Peyer's patch (tissue), 4 donors: ENCODE measurements around the gene WT1. TPM values are rescaled to one million over a fixed set of nuclear protein-coding genes. Genes with fewer than 3 reads are reported as not detected.
A peak's percentile ranks its signal among the peaks of the same experiment; 100 is the strongest.

ENCODE experiments used
- DNase-seq, 3 donors: peaks; one replicate each; pipeline ENCODE4 v3.0.0-alpha.2; 2017 to 2019
- H3K27ac ChIP-seq, 4 donors: fragments of 200-600 bp; sonication (generic); one replicate each; pipeline ENCODE4 v1.5.1; 2016 to 2019
- H3K27me3 ChIP-seq, 2 donors: fragments of 200-600 bp; sonication (generic); one replicate each; pipeline ENCODE4 v1.5.1; 2019
- H3K36me3 ChIP-seq, 3 donors: fragments of 200-600 bp; sonication (generic); one replicate each; pipeline ENCODE4 v1.5.1; 2016 to 2019
- H3K4me1 ChIP-seq, 4 donors: fragments of 200-600 bp; sonication (generic); one replicate each; pipeline ENCODE4 v1.5.1; 2016 to 2019
- H3K4me3 ChIP-seq, 4 donors: fragments of 200-600 bp; sonication (generic); 1 replicate in 3 of 4; 2 replicates in 1 of 4; pipeline ENCODE4 v1.5.1; 2016 to 2019; ENCODE audit warnings: mild to moderate bottlenecking in 1 of 4
- H3K9me3 ChIP-seq, 4 donors: fragments of 200-600 bp; sonication (generic); one replicate each; pipeline ENCODE4 v1.5.1; 2016 to 2019; ENCODE audit warnings: mild to moderate bottlenecking in 1 of 4
- POLR2A ChIP-seq, 2 donors: fragments of 450-650 bp; IDR thresholded peaks; one replicate each; pipeline ENCODE4 v1.5.1; 2017; ENCODE audit warnings: antibody characterized with exemption in 2 of 2, mild to moderate bottlenecking in 2 of 2, moderate library complexity in 2 of 2
- total RNA-seq, 4 donors: library from RNA; depleted of rRNA; stranded (reverse); fragments of >200 nt; gene quantifications; one replicate each; pipeline ENCODE4 v1.1.0, GENCODE V29; 2016
- TF ChIP-seq, protein P1 (sequence below), 6 experiments: fragments of 450-650 bp in 4 of 6; fragments of 200-600 bp in 2 of 6; sonication (generic) in 1 of 6; IDR thresholded peaks; one replicate each; pipeline ENCODE4 v1.5.1; 2017 to 2019; ENCODE audit warnings: antibody characterized with exemption in 6 of 6, mild to moderate bottlenecking in 3 of 6, moderate library complexity in 1 of 6

Gene WT1
- total RNA-seq, 4 donors from 2014 or later, result not detected

DNA sequence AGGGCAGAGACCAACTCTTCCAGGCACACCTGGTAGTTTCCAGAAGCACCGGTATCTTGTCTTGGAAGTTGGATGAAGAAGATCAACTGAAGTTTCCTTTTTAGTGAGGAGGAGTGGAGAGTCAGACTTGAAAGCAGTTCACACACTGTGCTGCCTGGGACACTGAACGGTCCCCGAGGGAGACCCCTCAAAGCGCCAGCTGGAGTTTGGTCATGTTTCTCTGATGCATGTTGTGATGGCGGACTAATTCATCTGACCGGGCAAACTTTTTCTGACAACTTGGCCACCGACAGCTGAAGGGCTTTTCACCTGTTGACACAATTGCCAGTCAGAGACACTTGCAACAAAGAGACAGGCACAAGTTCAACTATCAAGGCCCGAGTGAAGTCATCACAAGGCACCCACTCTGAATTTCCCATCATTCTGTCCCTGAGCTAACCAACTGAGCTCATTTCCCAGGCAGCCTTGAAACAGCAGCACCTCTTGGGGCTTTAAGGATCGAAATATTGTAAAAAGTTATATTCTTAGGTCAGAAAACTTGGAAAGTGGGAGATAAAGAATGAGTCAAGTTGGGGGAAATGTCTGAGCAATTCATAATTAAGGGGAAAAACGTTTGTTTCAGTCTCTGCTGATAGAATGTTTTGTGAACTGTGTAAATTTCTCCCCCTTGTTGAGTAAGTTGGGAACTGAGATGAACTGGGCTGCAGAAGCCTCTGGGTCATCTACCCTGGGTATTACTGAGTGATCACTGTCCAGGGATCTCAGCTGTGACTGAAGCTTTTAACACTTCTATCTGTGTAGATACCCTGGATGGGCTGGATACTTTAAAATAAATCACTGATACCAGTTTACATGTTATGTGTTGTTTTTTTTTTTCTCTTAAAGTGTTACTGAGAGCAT lies 46.2 kb downstream of the WT1 start:
- Histone ChIP-seq H3K36me3 (no peaks in the 10 kb centered on the region), H3K27ac (no peak overlapping the region), H3K9me3 (no peaks in the 10 kb centered on the region), H3K4me3 (no peak overlapping the region), H3K27me3 (no peaks in the 10 kb centered on the region), H3K4me1 (no peaks in the 10 kb centered on the region)
- no peak for DNase-seq
- TF ChIP-seq, protein P1, sequence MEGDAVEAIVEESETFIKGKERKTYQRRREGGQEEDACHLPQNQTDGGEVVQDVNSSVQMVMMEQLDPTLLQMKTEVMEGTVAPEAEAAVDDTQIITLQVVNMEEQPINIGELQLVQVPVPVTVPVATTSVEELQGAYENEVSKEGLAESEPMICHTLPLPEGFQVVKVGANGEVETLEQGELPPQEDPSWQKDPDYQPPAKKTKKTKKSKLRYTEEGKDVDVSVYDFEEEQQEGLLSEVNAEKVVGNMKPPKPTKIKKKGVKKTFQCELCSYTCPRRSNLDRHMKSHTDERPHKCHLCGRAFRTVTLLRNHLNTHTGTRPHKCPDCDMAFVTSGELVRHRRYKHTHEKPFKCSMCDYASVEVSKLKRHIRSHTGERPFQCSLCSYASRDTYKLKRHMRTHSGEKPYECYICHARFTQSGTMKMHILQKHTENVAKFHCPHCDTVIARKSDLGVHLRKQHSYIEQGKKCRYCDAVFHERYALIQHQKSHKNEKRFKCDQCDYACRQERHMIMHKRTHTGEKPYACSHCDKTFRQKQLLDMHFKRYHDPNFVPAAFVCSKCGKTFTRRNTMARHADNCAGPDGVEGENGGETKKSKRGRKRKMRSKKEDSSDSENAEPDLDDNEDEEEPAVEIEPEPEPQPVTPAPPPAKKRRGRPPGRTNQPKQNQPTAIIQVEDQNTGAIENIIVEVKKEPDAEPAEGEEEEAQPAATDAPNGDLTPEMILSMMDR (IDR thresholded peaks at IDR 0.05), result no peak

DNA sequence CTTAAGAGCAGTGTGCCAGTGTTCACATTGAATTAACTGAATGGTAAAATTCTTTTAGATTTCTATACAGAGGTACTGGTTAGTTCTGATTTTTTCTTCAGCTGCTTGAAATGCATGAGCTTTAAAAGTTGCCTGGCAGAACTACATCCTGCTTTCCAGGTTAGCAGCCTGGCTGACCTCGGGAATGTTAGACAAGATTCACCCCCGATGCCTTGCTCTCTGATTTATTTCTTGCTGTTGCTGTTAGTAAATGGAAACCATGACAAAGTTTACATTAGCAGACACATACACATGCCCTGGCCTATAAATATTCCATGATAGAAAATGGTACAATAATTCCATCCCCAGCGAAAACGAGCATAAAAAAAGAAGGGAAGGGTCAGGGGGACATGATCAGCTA lies 47.0 kb downstream of the WT1 start:
- H3K9me3 ChIP-seq, result no peaks in the 10 kb centered on the region
- H3K27ac ChIP-seq, result no peak overlapping the region
- H3K4me1 ChIP-seq, result no peaks in the 10 kb centered on the region
- TF ChIP-seq POLR2A (IDR thresholded peaks at IDR 0.05), result no peak
- TF ChIP-seq, protein P1 (IDR thresholded peaks at IDR 0.05), result no peak
- H3K36me3 ChIP-seq, result no peaks in the 10 kb centered on the region
- H3K27me3 ChIP-seq, result no peaks in the 10 kb centered on the region
- no peak overlapping the region for H3K4me3 ChIP-seq
- DNase-seq, result no peak

DNA sequence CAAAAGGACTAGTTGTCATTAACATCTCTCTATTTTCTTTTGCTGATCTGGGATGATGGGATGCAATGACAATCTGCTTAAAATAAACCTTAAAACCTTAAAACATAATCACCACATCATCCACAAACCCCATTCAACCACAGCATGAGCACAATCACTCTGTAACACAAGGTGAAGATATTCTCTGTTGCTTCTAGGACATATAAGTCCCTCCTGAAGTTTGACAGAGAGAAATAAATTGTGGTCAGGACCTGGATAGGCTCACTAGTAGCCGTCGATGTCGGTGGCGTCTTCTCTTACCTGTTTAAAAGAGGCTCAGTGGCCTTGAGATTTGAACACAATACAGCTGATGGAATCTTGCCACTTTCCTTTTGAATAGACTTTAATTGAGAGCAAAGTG lies 47.9 kb downstream of the WT1 start:
- H3K9me3 ChIP-seq, result no peaks in the 10 kb centered on the region
- no peak for DNase-seq
- no peak overlapping the region for H3K4me3 ChIP-seq
- H3K27me3 ChIP-seq, result no peaks in the 10 kb centered on the region
- H3K36me3 ChIP-seq, result no peaks in the 10 kb centered on the region
- no peaks in the 10 kb centered on the region for H3K4me1 ChIP-seq
- H3K27ac ChIP-seq, result no peak overlapping the region
- TF ChIP-seq, protein P1 (IDR thresholded peaks at IDR 0.05), result no peak
- no peak for TF ChIP-seq POLR2A (IDR thresholded peaks at IDR 0.05)

DNA sequence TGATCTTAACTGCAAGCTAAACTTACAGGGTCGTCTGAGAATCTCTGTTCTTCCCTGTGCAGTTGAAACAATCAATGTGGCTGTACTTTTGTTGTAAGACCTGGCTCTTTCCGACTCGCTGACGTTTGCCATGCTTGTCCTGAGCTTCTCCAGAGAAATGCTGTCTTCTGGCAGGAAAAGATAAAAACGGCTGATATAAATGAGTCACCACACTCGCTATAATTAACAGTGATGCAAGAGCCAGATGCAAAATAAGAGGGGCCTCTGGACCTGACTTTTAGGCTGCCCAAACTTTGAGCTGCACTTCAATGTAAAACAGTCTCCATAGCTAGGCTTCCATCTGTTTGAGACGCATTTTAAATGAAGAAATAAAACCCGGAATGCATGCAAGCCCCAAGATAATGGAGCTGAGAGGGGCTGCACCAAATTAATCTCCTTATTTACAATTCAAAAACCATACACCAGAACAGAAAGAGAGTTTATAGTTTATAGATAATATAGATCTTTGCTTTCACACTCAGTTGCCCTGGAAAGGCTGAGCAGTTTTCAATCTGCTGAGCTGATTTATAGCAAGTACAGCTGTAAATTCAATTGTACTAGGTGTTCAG lies 48.5 kb downstream of the WT1 start:
- no peak overlapping the region for H3K27ac ChIP-seq
- no peaks in the 10 kb centered on the region for H3K36me3 ChIP-seq
- H3K4me3 ChIP-seq, result no peak overlapping the region
- no peaks in the 10 kb centered on the region for H3K27me3 ChIP-seq
- no peak for DNase-seq
- no peaks in the 10 kb centered on the region for H3K4me1 ChIP-seq
- H3K9me3 ChIP-seq, result no peaks in the 10 kb centered on the region
- no peak for TF ChIP-seq POLR2A (IDR thresholded peaks at IDR 0.05)
- TF ChIP-seq, protein P1 (IDR thresholded peaks at IDR 0.05), result no peak

DNA sequence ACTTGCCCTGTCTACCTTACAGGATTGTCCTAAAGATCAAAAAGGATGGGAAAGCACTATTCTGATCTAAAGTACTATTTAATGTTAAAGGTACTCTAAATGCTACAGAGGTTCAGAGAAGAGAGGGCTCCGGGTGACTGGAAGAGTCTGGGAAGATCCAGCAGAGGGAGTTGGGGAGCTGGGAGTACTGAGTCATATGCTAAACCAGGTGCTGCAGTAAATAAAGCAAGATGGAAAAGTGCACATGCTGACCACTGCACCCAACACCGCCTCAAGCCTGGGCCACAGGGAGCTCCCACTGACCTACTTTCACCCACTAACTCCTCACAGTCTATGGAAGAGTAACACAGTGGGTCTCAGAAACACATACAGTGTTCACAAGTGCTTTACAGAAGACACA lies 49.3 kb downstream of the WT1 start:
- TF ChIP-seq, protein P1 (IDR thresholded peaks at IDR 0.05), result peak in 1 of 6 experiments; percentile 18
- TF ChIP-seq POLR2A (IDR thresholded peaks at IDR 0.05), result no peak
- no peak for DNase-seq

More for the DNA sequence above, 49.3 kb downstream of the WT1 start:
- H3K4me3 ChIP-seq, result no peak overlapping the region
- H3K27me3 ChIP-seq, result no peaks in the 10 kb centered on the region
- H3K36me3 ChIP-seq, result no peaks in the 10 kb centered on the region
- H3K9me3 ChIP-seq, result no peaks in the 10 kb centered on the region
- no peaks in the 10 kb centered on the region for H3K4me1 ChIP-seq
- H3K27ac ChIP-seq, result no peak overlapping the region
